ENCODE data around the gene UQCR11.

The UQCR11 gene

GRCh38 chr19:1650650-1651567 is 45.6 kb upstream of the UQCR11 start:
- ChIA-PET POLR2A (ENCODE audit: low non-redundant PET) (no interaction called here), CTCF (interaction anchor here (0.7 kb wide), 1 partner anchor 46 kb away, joined by 3 read pairs; the partner anchor contains the start of gene UQCR11)
- peak overlapping the region; percentile 93 for H3K27ac ChIP-seq
- TF ChIP-seq CTCF (conservative IDR thresholded peaks at IDR 0.05; ENCODE audit: low read depth) = no peak
- DNase-seq (ENCODE audit: low spot score) = peak; percentile 13

- POLR2A ChIA-PET (ENCODE audit: low non-redundant PET) = no interaction called here
- no peak for DNase-seq (ENCODE audit: low spot score)
- TF ChIP-seq CTCF (conservative IDR thresholded peaks at IDR 0.05; ENCODE audit: low read depth) = no peak
- H3K27ac ChIP-seq = peak overlapping the region; percentile 93
- CTCF ChIA-PET = no interaction called here
Measured at GRCh38 chr19:1649706-1650649, 44.7 kb upstream of the UQCR11 start.

- POLR2A ChIA-PET (ENCODE audit: low non-redundant PET) = no interaction called here
- peak overlapping the region; percentile 93 for H3K27ac ChIP-seq
- DNase-seq (ENCODE audit: low spot score) = no peak
- CTCF ChIA-PET = no interaction called here
- no peak for TF ChIP-seq CTCF (conservative IDR thresholded peaks at IDR 0.05; ENCODE audit: low read depth)
Measured at GRCh38 chr19:1648920-1649541, 43.8 kb upstream of the UQCR11 start.

GRCh38 chr19:1648459-1648849 is 43.2 kb upstream of the UQCR11 start:
- H3K27ac ChIP-seq = peak overlapping the region; percentile 93; the same call in 1 of the 2 replicates
- CTCF ChIA-PET = no interaction called here
- POLR2A ChIA-PET (ENCODE audit: low non-redundant PET) = no interaction called here
- no peak for DNase-seq (ENCODE audit: low spot score)
- TF ChIP-seq CTCF (conservative IDR thresholded peaks at IDR 0.05; ENCODE audit: low read depth) = no peak

GRCh38 chr19:1647501-1648458 is 42.5 kb upstream of the UQCR11 start:
- H3K27ac ChIP-seq = peak overlapping the region; percentile 93
- POLR2A ChIA-PET (ENCODE audit: low non-redundant PET) = no interaction called here
- CTCF ChIA-PET = interaction anchor here (0.7 kb wide), 1 partner anchor 16 kb away, joined by 4 read pairs; no protein-coding TSS in a partner anchor
- DNase-seq (ENCODE audit: low spot score) = no peak
- no peak for TF ChIP-seq CTCF (conservative IDR thresholded peaks at IDR 0.05; ENCODE audit: low read depth)
